T-helper 17 cell (primary cell): ENCODE data around the gene MACROD2. TPM values are rescaled to one million over a fixed set of nuclear protein-coding genes. Genes with fewer than 3 reads are reported as not detected.

Source experiments
- ATAC-seq: fragments of 150-1000 bp; cut with Tn5 transposase; 2 replicates; pipeline ENCODE4 v1.10.0; 2021; ENCODE audit warnings: mild to moderate bottlenecking, moderate library complexity
- DNase-seq, 3 donors: peaks; one replicate each; pipeline versions ENCODE4 v3.0.0 to v3.0.0-alpha.2; 2020 to 2021
- H3K9me3 ChIP-seq: one replicate; pipeline ENCODE4 v1.7.0; 2013; ENCODE audit warnings: low read length, mild to moderate bottlenecking; ENCODE audit not compliant: control insufficient read depth, poor library complexity, severe bottlenecking
- H3K27ac Mint-ChIP-seq: one replicate; pipeline ENCODE4 v1.8.0; 2022; ENCODE audit warnings: mild to moderate bottlenecking, moderate library complexity, mixed read lengths
- H3K27me3 Mint-ChIP-seq: one replicate; pipeline ENCODE4 v1.8.0; 2022; ENCODE audit warnings: mixed read lengths
- H3K36me3 Mint-ChIP-seq: one replicate; pipeline ENCODE4 v1.8.0; 2022; ENCODE audit warnings: low read depth, mixed read lengths
- H3K4me1 Mint-ChIP-seq: one replicate; pipeline ENCODE4 v1.8.0; 2022; ENCODE audit warnings: mild to moderate bottlenecking, mixed read lengths
- H3K4me3 Mint-ChIP-seq: one replicate; pipeline ENCODE4 v1.8.0; 2022; ENCODE audit warnings: mild to moderate bottlenecking, moderate library complexity, mixed read lengths
- total RNA-seq, 4 donors: library from RNA in 2 of 4; stranded (reverse) in 2 of 4; gene quantifications; one replicate each; pipeline ENCODE4 v1.2.3 and lab custom pipeline; 2022 to 2026

MACROD2 gene
- total RNA-seq, 2 donors from 2014 or later: 0.85 TPM; not detected in 1

- Mint-ChIP-seq H3K27me3 (no peaks in the 10 kb centered on the region), H3K36me3 (no peaks in the 10 kb centered on the region), H3K27ac (no peak overlapping the region), H3K4me1 (no peaks in the 10 kb centered on the region), H3K4me3 (no peak overlapping the region)
- no peaks in the 10 kb centered on the region for H3K9me3 ChIP-seq
- no peak for DNase-seq
- ATAC-seq: no peak
Measured at GRCh38 chr20:14507711-14508110, 512.4 kb downstream of the MACROD2 start.

- no peaks in the 10 kb centered on the region for H3K4me1 Mint-ChIP-seq
- H3K4me3 Mint-ChIP-seq: no peak overlapping the region
- DNase-seq: no peak
- H3K27ac Mint-ChIP-seq: no peak overlapping the region
- no peaks in the 10 kb centered on the region for H3K27me3 Mint-ChIP-seq
- no peak for ATAC-seq
- no peaks in the 10 kb centered on the region for H3K36me3 Mint-ChIP-seq
- H3K9me3 ChIP-seq: no peaks in the 10 kb centered on the region
Measured at GRCh38 chr20:14510341-14510740, 515.0 kb downstream of the MACROD2 start.

DNA sequence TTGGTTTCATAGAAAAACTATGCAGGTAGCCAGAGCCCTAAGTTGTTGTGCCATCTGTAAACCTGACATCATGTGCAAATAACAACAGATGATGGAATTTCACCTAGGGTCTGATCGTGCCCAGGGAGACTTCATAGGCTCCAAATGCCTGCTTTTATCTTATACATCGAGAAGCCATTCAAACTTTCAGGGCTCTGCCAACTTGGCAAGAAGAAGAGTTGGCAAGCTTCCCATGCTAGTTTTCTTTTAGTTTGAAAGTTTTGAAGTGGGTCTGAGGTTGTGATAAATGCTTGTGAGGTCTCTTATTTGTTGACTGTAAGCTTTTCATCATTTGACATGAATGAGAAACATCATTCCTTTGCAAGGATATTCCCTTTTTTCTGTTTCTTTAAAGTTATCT lies 517.5 kb downstream of the MACROD2 start:
- no peaks in the 10 kb centered on the region for H3K4me1 Mint-ChIP-seq
- ATAC-seq: no peak
- H3K27ac Mint-ChIP-seq: no peak overlapping the region
- no peaks in the 10 kb centered on the region for H3K27me3 Mint-ChIP-seq
- DNase-seq: no peak
- H3K4me3 Mint-ChIP-seq: no peak overlapping the region
- no peaks in the 10 kb centered on the region for H3K9me3 ChIP-seq
- no peaks in the 10 kb centered on the region for H3K36me3 Mint-ChIP-seq

- no peaks in the 10 kb centered on the region for H3K27me3 Mint-ChIP-seq
- no peak overlapping the region for H3K4me3 Mint-ChIP-seq
- ATAC-seq (no peak), DNase-seq (no peak)
- no peaks in the 10 kb centered on the region for H3K9me3 ChIP-seq
- H3K36me3 Mint-ChIP-seq: no peaks in the 10 kb centered on the region
- H3K27ac Mint-ChIP-seq: no peak overlapping the region
- H3K4me1 Mint-ChIP-seq: no peaks in the 10 kb centered on the region
Measured at GRCh38 chr20:14518648-14519047, 523.3 kb downstream of the MACROD2 start.

DNA sequence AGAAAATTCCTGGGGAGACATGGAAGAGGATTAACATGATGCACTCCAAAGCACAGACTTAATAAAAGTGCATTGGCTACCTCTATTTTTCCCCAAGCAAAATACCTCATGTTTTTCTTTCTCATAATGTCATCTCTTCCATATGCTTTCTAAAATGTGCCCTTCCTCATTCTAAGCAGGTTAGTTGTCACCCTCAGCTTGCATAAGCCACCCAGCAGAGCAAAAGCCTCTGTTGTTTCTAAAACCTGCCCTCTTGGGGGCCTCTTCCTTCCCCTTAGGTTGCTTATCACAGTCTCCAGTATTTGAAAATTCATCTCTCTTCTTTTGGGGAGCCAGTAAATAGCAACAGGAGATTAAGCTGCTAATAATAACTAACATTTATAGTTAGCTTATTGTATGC lies 525.7 kb downstream of the MACROD2 start:
- H3K9me3 ChIP-seq: no peaks in the 10 kb centered on the region
- ATAC-seq: no peak
- Mint-ChIP-seq H3K4me3 (no peak overlapping the region), H3K4me1 (no peaks in the 10 kb centered on the region), H3K27ac (no peak overlapping the region), H3K27me3 (no peaks in the 10 kb centered on the region), H3K36me3 (no peaks in the 10 kb centered on the region)
- DNase-seq: no peak

DNA sequence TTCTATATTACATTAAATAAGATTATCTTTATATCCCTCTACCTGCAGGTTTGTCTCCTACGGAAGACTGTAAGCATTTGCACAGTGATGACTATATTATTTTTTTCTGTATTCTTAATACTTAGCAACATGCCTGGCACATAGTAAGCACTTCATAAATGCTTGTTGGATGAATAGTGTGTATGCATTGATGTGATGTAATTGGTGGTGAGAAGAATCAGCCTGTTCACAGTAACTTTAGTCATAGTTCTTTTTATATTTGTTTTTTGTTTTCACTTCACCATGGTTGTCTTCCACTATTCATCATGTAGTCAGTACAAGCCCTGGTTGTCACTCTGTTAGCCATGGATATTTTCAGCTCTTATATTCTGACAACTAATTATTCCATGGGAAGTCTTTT lies 526.1 kb downstream of the MACROD2 start:
- H3K9me3 ChIP-seq: no peaks in the 10 kb centered on the region
- DNase-seq (no peak), ATAC-seq (no peak)
- H3K36me3 Mint-ChIP-seq: no peaks in the 10 kb centered on the region
- no peaks in the 10 kb centered on the region for H3K4me1 Mint-ChIP-seq
- H3K27me3 Mint-ChIP-seq: no peaks in the 10 kb centered on the region
- H3K27ac Mint-ChIP-seq: no peak overlapping the region
- no peak overlapping the region for H3K4me3 Mint-ChIP-seq

GRCh38 chr20:14522595-14522994 lies 527.3 kb downstream of the MACROD2 start:
- Mint-ChIP-seq H3K27ac (no peak overlapping the region), H3K27me3 (no peaks in the 10 kb centered on the region), H3K4me3 (no peak overlapping the region), H3K4me1 (no peaks in the 10 kb centered on the region), H3K36me3 (no peaks in the 10 kb centered on the region)
- ATAC-seq (no peak), DNase-seq (no peak)
- H3K9me3 ChIP-seq: no peaks in the 10 kb centered on the region

- ATAC-seq (no peak), DNase-seq (no peak)
- no peak overlapping the region for H3K27ac Mint-ChIP-seq
- H3K4me3 Mint-ChIP-seq: no peak overlapping the region
- no peaks in the 10 kb centered on the region for H3K36me3 Mint-ChIP-seq
- H3K4me1 Mint-ChIP-seq: no peaks in the 10 kb centered on the region
- no peaks in the 10 kb centered on the region for H3K9me3 ChIP-seq
- H3K27me3 Mint-ChIP-seq: no peaks in the 10 kb centered on the region
Measured at GRCh38 chr20:14523090-14523489, 527.8 kb downstream of the MACROD2 start.

DNA sequence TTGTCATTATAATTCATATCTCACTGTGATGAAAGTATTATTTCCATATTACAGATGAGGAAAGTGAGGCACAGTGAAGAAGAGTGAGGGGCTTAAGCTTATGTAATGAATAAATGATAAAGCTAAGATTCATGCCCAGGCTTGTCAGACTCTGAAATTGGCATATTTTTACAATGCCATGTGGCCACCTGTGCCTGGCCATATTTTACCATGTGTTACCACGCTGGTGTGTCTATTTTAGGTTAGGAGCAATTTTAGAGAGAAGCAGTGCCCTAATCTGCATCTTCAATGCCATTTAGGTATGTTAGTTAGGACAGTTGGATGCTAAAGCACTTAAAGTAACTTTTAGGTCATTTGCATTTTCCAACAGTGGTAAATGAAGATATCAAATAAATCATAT lies 530.1 kb downstream of the MACROD2 start:
- Mint-ChIP-seq H3K4me3 (no peak overlapping the region), H3K4me1 (no peaks in the 10 kb centered on the region)
- no peak for ATAC-seq

DNA sequence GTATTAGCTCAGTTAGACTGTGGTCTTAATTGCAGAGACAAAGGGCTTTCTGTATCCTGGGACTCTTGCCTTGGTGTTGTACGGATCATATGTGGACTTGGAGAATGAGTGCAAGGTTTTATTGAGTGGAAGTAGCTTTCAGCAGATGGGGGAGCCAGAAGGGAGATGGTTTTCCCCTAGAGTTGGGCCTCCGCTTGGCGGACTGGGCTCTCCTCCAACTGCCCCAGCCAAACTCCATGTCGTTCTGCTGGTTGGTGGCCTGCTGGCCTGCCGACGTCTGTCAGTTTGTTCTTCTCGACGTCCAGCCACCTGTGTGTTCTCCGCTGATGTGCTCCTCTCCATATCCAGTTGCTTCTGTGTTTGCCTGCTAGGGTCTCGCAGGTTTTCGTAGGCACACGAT lies 531.6 kb downstream of the MACROD2 start:
- no peak overlapping the region for H3K4me3 Mint-ChIP-seq
- H3K4me1 Mint-ChIP-seq: no peaks in the 10 kb centered on the region
- H3K27me3 Mint-ChIP-seq: no peaks in the 10 kb centered on the region
- DNase-seq (no peak), ATAC-seq (no peak)
- H3K9me3 ChIP-seq: no peaks in the 10 kb centered on the region
- H3K27ac Mint-ChIP-seq: no peak overlapping the region
- H3K36me3 Mint-ChIP-seq: no peaks in the 10 kb centered on the region

More for the DNA sequence above, 530.1 kb downstream of the MACROD2 start:
- no peak overlapping the region for H3K27ac Mint-ChIP-seq
- H3K27me3 Mint-ChIP-seq: no peaks in the 10 kb centered on the region
- H3K9me3 ChIP-seq: no peaks in the 10 kb centered on the region
- no peaks in the 10 kb centered on the region for H3K36me3 Mint-ChIP-seq
- DNase-seq: no peak

DNA sequence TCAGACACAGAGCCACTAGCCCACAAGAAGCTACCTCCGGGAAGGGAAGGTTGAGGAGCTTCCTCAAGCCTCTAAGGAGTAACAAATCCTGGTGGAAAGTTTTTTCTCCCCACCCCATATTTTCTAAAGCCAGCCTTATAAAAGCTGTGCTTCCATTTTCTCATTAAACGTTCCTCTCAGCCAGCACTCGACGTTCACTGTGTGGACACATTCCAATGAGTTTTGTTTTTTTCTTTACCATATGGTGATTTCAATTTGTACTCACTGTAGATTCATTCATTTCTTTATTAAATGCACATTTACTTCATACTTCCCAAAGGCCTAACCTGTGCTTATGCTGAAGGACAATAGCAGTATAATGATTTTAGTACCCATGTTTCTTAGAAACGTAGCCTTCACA lies 536.5 kb downstream of the MACROD2 start:
- Mint-ChIP-seq H3K4me3 (no peak overlapping the region), H3K36me3 (no peaks in the 10 kb centered on the region), H3K27me3 (no peaks in the 10 kb centered on the region), H3K4me1 (no peaks in the 10 kb centered on the region), H3K27ac (no peak overlapping the region)
- no peak for DNase-seq
- H3K9me3 ChIP-seq: no peaks in the 10 kb centered on the region
- ATAC-seq: no peak

- H3K36me3 Mint-ChIP-seq: no peaks in the 10 kb centered on the region
Measured at GRCh38 chr20:14536738-14537137, 541.4 kb downstream of the MACROD2 start.

DNA sequence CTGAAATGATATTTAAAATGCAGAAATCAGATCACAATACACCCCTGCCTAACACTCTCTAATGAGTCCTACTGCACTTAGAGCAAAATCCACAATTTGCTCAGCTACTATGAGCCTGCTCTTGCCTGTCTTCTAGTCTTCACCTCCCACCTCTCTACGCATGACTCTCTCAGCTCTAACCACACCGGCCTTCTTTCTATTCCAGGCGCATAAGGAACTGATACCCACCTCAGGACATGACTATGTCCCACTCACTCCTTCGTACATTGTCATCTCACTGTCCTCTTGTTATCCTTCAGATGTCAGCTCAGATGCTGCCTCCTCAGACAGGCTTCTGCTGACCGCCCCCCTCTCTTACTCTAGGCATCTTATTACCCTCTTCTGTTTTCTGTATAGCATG lies 543.1 kb downstream of the MACROD2 start:
- no peak for ATAC-seq
- H3K27ac Mint-ChIP-seq: no peak overlapping the region
- H3K9me3 ChIP-seq: no peaks in the 10 kb centered on the region

More at GRCh38 chr20:14536738-14537137, 541.4 kb downstream of the MACROD2 start:
- Mint-ChIP-seq H3K27me3 (no peaks in the 10 kb centered on the region), H3K4me3 (no peak overlapping the region), H3K4me1 (no peaks in the 10 kb centered on the region), H3K27ac (no peak overlapping the region)
- H3K9me3 ChIP-seq: no peaks in the 10 kb centered on the region
- DNase-seq (no peak), ATAC-seq (no peak)

GRCh38 chr20:14543040-14543439 lies 547.7 kb downstream of the MACROD2 start:
- ATAC-seq (no peak), DNase-seq (no peak)
- no peak overlapping the region for H3K27ac Mint-ChIP-seq
- no peak overlapping the region for H3K4me3 Mint-ChIP-seq
- no peaks in the 10 kb centered on the region for H3K4me1 Mint-ChIP-seq
- H3K36me3 Mint-ChIP-seq: no peaks in the 10 kb centered on the region
- H3K9me3 ChIP-seq: peaks cover 5% of the 10 kb centered on the region
- H3K27me3 Mint-ChIP-seq: no peaks in the 10 kb centered on the region

More for the DNA sequence above, 543.1 kb downstream of the MACROD2 start:
- Mint-ChIP-seq H3K27me3 (no peaks in the 10 kb centered on the region), H3K36me3 (no peaks in the 10 kb centered on the region), H3K4me1 (no peaks in the 10 kb centered on the region), H3K4me3 (no peak overlapping the region)
- no peak for DNase-seq

GRCh38 chr20:14544688-14545087 lies 549.4 kb downstream of the MACROD2 start:
- no peaks in the 10 kb centered on the region for H3K27me3 Mint-ChIP-seq
- H3K36me3 Mint-ChIP-seq: no peaks in the 10 kb centered on the region
- no peak for ATAC-seq
- H3K4me1 Mint-ChIP-seq: no peaks in the 10 kb centered on the region
- no peak overlapping the region for H3K27ac Mint-ChIP-seq
- no peak overlapping the region for H3K4me3 Mint-ChIP-seq
- DNase-seq: no peak
- peaks cover 5% of the 10 kb centered on the region for H3K9me3 ChIP-seq
